SK-N-SH treated with all-trans-retinoic acid at 6 μM for 48 hours (cell line): Measurements from ENCODE around the gene GTF2H4.
"Not testable (repeated sequence)": the region's sequence is repeated elsewhere in the genome, so short reads cannot be mapped to it uniquely, and the experiment has no call there.

Experiments used
- ATAC-seq: fragments of 200-7000 bp; cut with Tn5 transposase; 3 replicates; pipeline ENCODE4 v1.9.1; 2020; ENCODE audit warnings: mild to moderate bottlenecking, moderate library complexity
- ARNTL ChIP-seq: fragments of 450-650 bp; formaldehyde crosslinking; IDR thresholded peaks from 2 replicates; pipeline ENCODE4 v1.5.0; 2020; ENCODE audit warnings: low read depth, mild to moderate bottlenecking, moderate library complexity, borderline replicate concordance
- BACH2 ChIP-seq: fragments of 250-450 bp; sonication (Bioruptor Pico); IDR thresholded peaks from 2 replicates; pipeline ENCODE4 v1.9.0; 2021; ENCODE audit warnings: mild to moderate bottlenecking, borderline replicate concordance
- CREB5 ChIP-seq: fragments of 250-450 bp; sonication (Bioruptor Pico); IDR thresholded peaks from 2 replicates; pipeline ENCODE4 v1.5.1; 2020; ENCODE audit warnings: low read depth, mild to moderate bottlenecking, moderate library complexity
- CSRNP3 ChIP-seq: fragments of 250-450 bp; sonication (Bioruptor Pico); IDR thresholded peaks from 2 replicates; pipeline ENCODE4 v1.5.1; 2021; ENCODE audit warnings: mild to moderate bottlenecking, moderate library complexity
- GLIS3 ChIP-seq: fragments of 250-450 bp; sonication (Bioruptor Pico); IDR thresholded peaks from 2 replicates; pipeline ENCODE4 v1.5.0; 2020; ENCODE audit warnings: mild to moderate bottlenecking, moderate library complexity
- ISL1 ChIP-seq: fragments of 250-450 bp; sonication (Bioruptor Pico); IDR thresholded peaks from 2 replicates; pipeline ENCODE4 v2.1.2; 2022; ENCODE audit warnings: mild to moderate bottlenecking, moderate library complexity
- OSR1 ChIP-seq: fragments of 250-450 bp; sonication (Bioruptor Pico); IDR thresholded peaks from 2 replicates; pipeline ENCODE4 v1.8.0; 2022; ENCODE audit warnings: moderate library complexity, mild to moderate bottlenecking, inconsistent platforms
- PPARA ChIP-seq: fragments of 250-450 bp; sonication (Bioruptor Pico); IDR thresholded peaks from 2 replicates; pipeline ENCODE4 v1.5.0; 2020; ENCODE audit warnings: mild to moderate bottlenecking, borderline replicate concordance
- RARB ChIP-seq: fragments of 250-450 bp; sonication (Bioruptor Pico); IDR thresholded peaks from 2 replicates; pipeline ENCODE4 v1.8.0; 2021; ENCODE audit warnings: mild to moderate bottlenecking, moderate library complexity
- SNAI2 ChIP-seq: fragments of 250-450 bp; sonication (Bioruptor Pico); IDR thresholded peaks from 2 replicates; pipeline ENCODE4 v1.5.0; 2020; ENCODE audit warnings: mild to moderate bottlenecking, moderate library complexity
- TCF4 ChIP-seq: fragments of 250-450 bp; sonication (Bioruptor Pico); IDR thresholded peaks from 2 replicates; pipeline ENCODE4 v1.8.0; 2021; ENCODE audit warnings: mild to moderate bottlenecking, moderate library complexity, borderline replicate concordance
- TSHZ2 ChIP-seq: fragments of 250-450 bp; sonication (Bioruptor Pico); IDR thresholded peaks from 2 replicates; pipeline ENCODE4 v1.5.0; 2020; ENCODE audit warnings: mild to moderate bottlenecking, moderate library complexity
- ZC3H10 ChIP-seq: fragments of 250-450 bp; sonication (Bioruptor Pico); IDR thresholded peaks from 2 replicates; pipeline ENCODE4 v1.5.1; 2021; ENCODE audit warnings: mild to moderate bottlenecking, moderate library complexity
- ZFP30 ChIP-seq: fragments of 450-650 bp; formaldehyde crosslinking; IDR thresholded peaks from 2 replicates; pipeline ENCODE4 v1.5.0; 2022; ENCODE audit warnings: mild to moderate bottlenecking, moderate library complexity
- ZNF70 ChIP-seq: fragments of 450-650 bp; formaldehyde crosslinking; IDR thresholded peaks from 2 replicates; pipeline ENCODE4 v1.5.0; 2020; ENCODE audit warnings: mild to moderate bottlenecking, moderate library complexity
- ZNF8 ChIP-seq: fragments of 450-650 bp; formaldehyde crosslinking; IDR thresholded peaks from 2 replicates; pipeline ENCODE4 v1.5.0; 2020; ENCODE audit warnings: mild to moderate bottlenecking, moderate library complexity

GTF2H4 gene

GRCh38 chr6:30908700-30909099 lies 693 bp downstream of the GTF2H4 start (continued):
- TF ChIP-seq ISL1 (CRISPR knock-in tag) = no peak
- TF ChIP-seq CREB5 (CRISPR knock-in tag) = no peak

- ATAC-seq = not testable (repeated sequence)
Measured at GRCh38 chr6:30910473-30910872, 2.5 kb downstream of the GTF2H4 start.

- TF ChIP-seq GLIS3 (CRISPR knock-in tag) = no peak
- TF ChIP-seq ISL1 (CRISPR knock-in tag) = no peak
- TF ChIP-seq RARB (CRISPR knock-in tag) = no peak
- no peak for TF ChIP-seq CSRNP3
- no peak for TF ChIP-seq OSR1 (CRISPR knock-in tag)
- no peak for TF ChIP-seq ZNF70
- TF ChIP-seq CREB5 (CRISPR knock-in tag) = no peak
- TF ChIP-seq ZFP30 (CRISPR knock-in tag) = no peak
- no peak for ATAC-seq
Measured at GRCh38 chr6:30912746-30913520, 4.9 kb downstream of the GTF2H4 start.

- ATAC-seq = no peak
- TF ChIP-seq ARNTL (CRISPR knock-in tag) = no peak
- no peak for TF ChIP-seq GLIS3 (CRISPR knock-in tag)
- no peak for TF ChIP-seq ZFP30 (CRISPR knock-in tag)
- no peak for TF ChIP-seq OSR1 (CRISPR knock-in tag)
- no peak for TF ChIP-seq CREB5 (CRISPR knock-in tag)
- TF ChIP-seq ZNF70 = no peak
- TF ChIP-seq CSRNP3 = no peak
- no peak for TF ChIP-seq PPARA (CRISPR knock-in tag)
- no peak for TF ChIP-seq TCF4
- no peak for TF ChIP-seq BACH2
- no peak for TF ChIP-seq SNAI2 (CRISPR knock-in tag)
- no peak for TF ChIP-seq TSHZ2
- TF ChIP-seq ZC3H10 (CRISPR knock-in tag) = no peak
- TF ChIP-seq ZNF8 = no peak
- TF ChIP-seq RARB (CRISPR knock-in tag) = no peak
Measured at GRCh38 chr6:30913721-30914075, 5.7 kb downstream of the GTF2H4 start.
